K562 (cell line): ENCODE results near the gene NOSTRIN. TPM values are rescaled to one million over a fixed set of nuclear protein-coding genes. Genes with fewer than 3 reads are reported as not detected.

Experiments
- ATAC-seq: fragments of 200-7000 bp; cut with Tn5 transposase; 3 replicates; pipeline ENCODE4 v1.9.1; 2020; ENCODE audit warnings: moderate library complexity
- BruUV-seq: library from RNA; stranded (reverse); fragments of 400-500 nt; replicated peaks from 2 replicates; lab custom pipeline; 2021; lab: Mats Ljungman, UMichigan
- CTCF ChIA-PET: fragments of 300-600 bp; formaldehyde crosslinking; extraction: SDS; loops from one replicate; lab custom pipeline; 2021; ENCODE audit warnings: low intra/inter-chr PET ratio; lab: Yijun Ruan, JAX
- POLR2A ChIA-PET: fragments of 300-600, 350-650 bp; sonication (Branson Sonifier 250); formaldehyde crosslinking; extraction: SDS; loops from one replicate; lab custom pipeline; 2021; ENCODE audit warnings: antibody characterized with exemption, inconsistent platforms; lab: Yijun Ruan, JAX
- DNase-seq, 4 experiments: peaks; one replicate each; pipeline versions ENCODE4 v3.0.0 to v3.0.0-alpha.2; 2011 to 2018; ENCODE audit warnings: low spot score in 3 of 4, mixed read lengths in 3 of 4; ENCODE audit errors: extremely low read depth in 1 of 4
- FAIRE-seq: peaks from 2 replicates; lab custom pipeline; 2011; peaks lifted over from hg19 to GRCh38; lab: Jason Lieb, UNC
- H2AFZ ChIP-seq: 2 replicates; pipeline ENCODE4 v1.6.0; 2011; ENCODE audit warnings: low read depth, low read length, control low read depth, inconsistent platforms
- H3K27ac ChIP-seq: fragments of 200-600 bp; 3 replicates; pipeline ENCODE4 v1.8.0; 2011; ENCODE audit warnings: low read depth, mild to moderate bottlenecking, control low read depth, inconsistent platforms, low read length, moderate library complexity, mixed read lengths; ENCODE audit errors: extremely low read depth
- H3K27me3 ChIP-seq, 2 experiments: fragments of 300-600 bp in 1 of 2; 2 replicates in 1 of 2; 3 replicates in 1 of 2; pipeline versions ENCODE4 v1.6.0 to v1.8.0; 2011; ENCODE audit warnings: inconsistent platforms in 2 of 2, low read length in 2 of 2, mild to moderate bottlenecking in 1 of 2, mixed read lengths in 1 of 2, moderate library complexity in 1 of 2; ENCODE audit not compliant: control insufficient read depth in 2 of 2, insufficient read depth in 2 of 2
- H3K36me3 ChIP-seq: fragments of 300-600 bp; 3 replicates; pipeline ENCODE4 v1.8.0; 2011; ENCODE audit warnings: mild to moderate bottlenecking, low read length, inconsistent platforms; ENCODE audit not compliant: control insufficient read depth, insufficient read depth
- H3K4me1 ChIP-seq, 2 experiments: fragments of 200-600 bp in 1 of 2; replicated peaks in 1 of 2; 2 replicates in 1 of 2; 3 replicates in 1 of 2; pipeline versions ENCODE4 v1.5.1 to v1.8.0; 2011; ENCODE audit warnings: inconsistent platforms in 2 of 2, low read length in 2 of 2, mild to moderate bottlenecking in 1 of 2, mixed read lengths in 1 of 2, moderate library complexity in 1 of 2; ENCODE audit not compliant: control insufficient read depth in 2 of 2, insufficient read depth in 2 of 2
- H3K4me2 ChIP-seq: 2 replicates; pipeline ENCODE4 v1.6.1; 2011; ENCODE audit warnings: low read length, control low read depth, inconsistent platforms, mixed read lengths; ENCODE audit not compliant: insufficient read depth
- H3K4me3 ChIP-seq: fragments of 200-600 bp; sonication (generic), shearing (Covaris generic); 2 replicates; pipeline ENCODE4 v1.5.1; 2016; ENCODE audit warnings: control low read depth, inconsistent platforms
- H3K79me2 ChIP-seq: fragments of 200-600 bp; 3 replicates; pipeline ENCODE4 v1.8.0; 2011; ENCODE audit warnings: low read length, inconsistent platforms; ENCODE audit not compliant: control insufficient read depth, insufficient read depth
- H3K9ac ChIP-seq, 2 experiments: 2 replicates each; pipeline versions ENCODE4 v1.6.0 to v1.6.1; 2011; ENCODE audit warnings: low read depth in 2 of 2, low read length in 2 of 2, control low read depth in 1 of 2, inconsistent platforms in 1 of 2, mild to moderate bottlenecking in 1 of 2, mixed read lengths in 1 of 2; ENCODE audit not compliant: insufficient read depth in 1 of 2
- H3K9me1 ChIP-seq: one replicate; pipeline ENCODE4 v1.6.0; 2011; ENCODE audit warnings: inconsistent platforms, mild to moderate bottlenecking, low read length, moderate library complexity; ENCODE audit not compliant: control insufficient read depth, insufficient read depth
- H3K9me3 ChIP-seq: replicated peaks from 2 replicates; pipeline ENCODE4 v1.5.1; 2011; ENCODE audit warnings: low read depth, low read length, inconsistent platforms; ENCODE audit not compliant: control insufficient read depth, insufficient read depth
- H4K20me1 ChIP-seq: replicated peaks from 2 replicates; pipeline ENCODE4 v1.6.1; 2011; ENCODE audit warnings: low read length, inconsistent platforms, mixed read lengths; ENCODE audit not compliant: control insufficient read depth, insufficient read depth
- BCL6 ChIP-seq: fragments of 250-450 bp; sonication (Bioruptor Pico); IDR thresholded peaks from 2 replicates; pipeline ENCODE4 v1.4.0; 2020
- CREM ChIP-seq: IDR thresholded peaks from 2 replicates; pipeline ENCODE4 v1.6.1; 2014; ENCODE audit warnings: antibody characterized with exemption, low read depth
- HDAC8 ChIP-seq: fragments of 450-650 bp; IDR thresholded peaks from 2 replicates; pipeline ENCODE4 v1.6.1; 2016; ENCODE audit warnings: mild to moderate bottlenecking, missing genetic modification characterization, moderate library complexity, missing compliant biosample characterization
- KAT7 ChIP-seq: sonication (generic); formaldehyde crosslinking; IDR thresholded peaks from 2 replicates; pipeline ENCODE4 v1.8.0; 2022; ENCODE audit warnings: missing genetic modification reagents, mild to moderate bottlenecking, borderline replicate concordance
- NCOA4 ChIP-seq: fragments of 450-650 bp; IDR thresholded peaks from 2 replicates; pipeline ENCODE4 v1.6.1; 2018; ENCODE audit warnings: mild to moderate bottlenecking; ENCODE audit not compliant: partially characterized antibody
- NFRKB ChIP-seq: fragments of 450-650 bp; IDR thresholded peaks from 2 replicates; pipeline ENCODE4 v1.6.1; 2016; ENCODE audit warnings: low read depth
- WGBS: fragments of 100-300 bp; shearing (Covaris generic); methylation state at CpG from one replicate; pipeline ENCODE4 v1.1.6; 2016; ENCODE audit warnings: low coverage, mixed read lengths; ENCODE audit not compliant: insufficient coverage; ENCODE audit errors: missing lambda C conversion rate; 5-methylcytosine and 5-hydroxymethylcytosine counted together
- in situ Hi-C: fragments of 300-500 bp; cut with MboI; formaldehyde crosslinking; loops from 4 replicates; pipeline ENCODE4 v1.15.0; 2018; ENCODE audit warnings: inconsistent platforms, mixed read lengths
- intact Hi-C: fragments of 100-400 bp; cut with micrococcal nuclease; formaldehyde crosslinking; loops from 2 replicates; pipeline ENCODE4 v1.14.2; 2022
- polyA plus RNA-seq, 8 experiments: library from polyadenylated mRNA; depleted of rRNA in 4 of 8; stranded (reverse) in 5 of 8; unstranded in 3 of 8; fragments of >200 nt; fragmentation: Nextera tagmentation in 2 of 8; fragmentation: Illumina TruSeq in 1 of 8; extraction: Ambion mirVana in 2 of 8; extraction: Trizol in 1 of 8; gene quantifications; 2 replicates each; pipeline versions ENCODE4 v1.2.1 to v1.2.3, GENCODE V29; 2011 to 2014; ENCODE audit warnings: inconsistent platforms in 1 of 8, missing spikeins in 1 of 8
- total RNA-seq, 7 experiments: library from RNA; depleted of rRNA in 6 of 7; stranded (reverse); fragments of >200 nt in 6 of 7; fragmentation: Illumina TruSeq in 2 of 7; extraction: Trizol in 2 of 7; gene quantifications; 2 replicates each; pipeline versions ENCODE4 v1.2.1 to v1.2.3, GENCODE V29; 2011 to 2021; ENCODE audit warnings: low replicate concordance in 1 of 7
- TF ChIP-seq, protein P1 (sequence below): fragments of 450-650 bp; formaldehyde crosslinking; IDR thresholded peaks from 2 replicates; pipeline ENCODE4 v1.4.0; 2020; ENCODE audit warnings: mild to moderate bottlenecking, moderate library complexity
- TF ChIP-seq, protein P2 (sequence below), 2 experiments: fragments of 450-650 bp in 1 of 2; sonication (generic) in 1 of 2; formaldehyde crosslinking in 1 of 2; IDR thresholded peaks in 1 of 2; conservative IDR thresholded peaks in 1 of 2; 2 replicates each; pipeline versions ENCODE4 v1.6.1 to v1.8.1; 2016 to 2023; ENCODE audit warnings: mild to moderate bottlenecking in 2 of 2, moderate library complexity in 2 of 2, inconsistent platforms in 1 of 2, missing genetic modification reagents in 1 of 2

NOSTRIN gene
- total and polyA plus RNA-seq, 9 of the 15 experiments (the other 6 are each of a cell fraction or from before 2014, with no cell fraction given): 26.7 to 82.9 (median 56.3) TPM

DNA sequence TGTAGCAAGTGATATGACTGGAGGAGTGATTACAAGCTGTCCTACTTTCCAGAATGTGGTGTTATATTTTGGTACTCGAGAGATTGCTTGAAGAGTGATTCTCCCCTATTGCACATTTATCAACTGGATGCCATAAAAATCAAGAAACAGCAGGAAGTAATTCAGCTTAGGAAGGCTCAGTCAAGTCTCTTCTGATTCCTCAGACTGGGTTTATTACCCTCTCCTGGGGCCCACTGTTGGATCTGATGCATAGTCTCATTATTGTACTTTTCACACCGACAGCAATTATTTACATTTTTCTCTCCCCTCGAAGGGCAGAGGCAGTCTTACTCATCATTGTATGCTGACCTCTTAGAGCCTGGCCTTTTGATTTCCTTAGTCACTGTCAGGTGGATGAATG is 9.3 kb downstream of the NOSTRIN start (continued):
- TF ChIP-seq, protein P1, sequence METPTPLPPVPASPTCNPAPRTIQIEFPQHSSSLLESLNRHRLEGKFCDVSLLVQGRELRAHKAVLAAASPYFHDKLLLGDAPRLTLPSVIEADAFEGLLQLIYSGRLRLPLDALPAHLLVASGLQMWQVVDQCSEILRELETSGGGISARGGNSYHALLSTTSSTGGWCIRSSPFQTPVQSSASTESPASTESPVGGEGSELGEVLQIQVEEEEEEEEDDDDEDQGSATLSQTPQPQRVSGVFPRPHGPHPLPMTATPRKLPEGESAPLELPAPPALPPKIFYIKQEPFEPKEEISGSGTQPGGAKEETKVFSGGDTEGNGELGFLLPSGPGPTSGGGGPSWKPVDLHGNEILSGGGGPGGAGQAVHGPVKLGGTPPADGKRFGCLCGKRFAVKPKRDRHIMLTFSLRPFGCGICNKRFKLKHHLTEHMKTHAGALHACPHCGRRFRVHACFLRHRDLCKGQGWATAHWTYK (CRISPR knock-in tag): no peak
- TF ChIP-seq KAT7 (CRISPR knock-in tag) (no peak), NCOA4 (no peak), BCL6 (CRISPR knock-in tag) (no peak), NFRKB (no peak)

DNA sequence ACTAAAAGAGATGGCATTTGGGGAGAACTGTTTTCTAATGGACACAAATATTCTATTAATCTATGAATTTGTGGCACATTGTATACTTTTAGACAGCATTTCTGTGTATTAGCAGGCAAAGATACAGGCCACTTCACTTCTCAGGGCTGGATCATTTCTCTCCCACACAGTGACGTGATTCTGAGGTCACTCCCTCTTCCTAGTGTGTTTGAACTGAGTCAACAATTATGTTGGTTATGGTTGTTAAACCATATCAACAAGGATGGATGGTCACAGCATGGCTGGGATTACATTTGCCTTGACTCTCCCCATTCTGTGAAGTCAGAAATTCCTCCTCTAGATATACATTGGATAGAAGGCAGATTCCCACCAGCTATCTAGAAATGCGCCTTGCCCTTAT is 11.6 kb downstream of the NOSTRIN start:
- ATAC-seq: no peak
- CTCF ChIA-PET: no interaction called here

More for the DNA sequence above, 11.6 kb downstream of the NOSTRIN start:
- peaks cover 46% of the 10 kb centered on the region for H3K36me3 ChIP-seq
- POLR2A ChIA-PET: interaction anchor here (3.1 to 7.9 kb wide), 2 partner anchors 11 to 12 kb away, joined by 20 to 81 read pairs; partner anchors contain the start of gene NOSTRIN
- H3K9me3 ChIP-seq: no peaks in the 10 kb centered on the region
- no peaks in the 10 kb centered on the region for H3K27me3 ChIP-seq
- TF ChIP-seq, protein P2, sequence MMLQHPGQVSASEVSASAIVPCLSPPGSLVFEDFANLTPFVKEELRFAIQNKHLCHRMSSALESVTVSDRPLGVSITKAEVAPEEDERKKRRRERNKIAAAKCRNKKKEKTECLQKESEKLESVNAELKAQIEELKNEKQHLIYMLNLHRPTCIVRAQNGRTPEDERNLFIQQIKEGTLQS (IDR thresholded peaks at IDR 0.05): peak; percentile 7; the same call in 1 of the 2 replicates
- TF ChIP-seq, protein P2 (CRISPR knock-in tag; conservative IDR thresholded peaks at IDR 0.05): no peak
- TF ChIP-seq HDAC8 (tag): no peak
- peak; percentile 38; the same call in 1 of the 2 replicates for TF ChIP-seq CREM
- peaks cover 12% of the 10 kb centered on the region; the same call in 1 of the 3 replicates for H3K79me2 ChIP-seq
- H3K9me1 ChIP-seq: no peaks in the 10 kb centered on the region
- H3K4me3 ChIP-seq: no peak overlapping the region
- H3K27ac ChIP-seq: no peak overlapping the region
- no TSS peak for BruUV-seq
- H2AFZ ChIP-seq: no peak overlapping the region
- 86% methylated on average over 2 of the region's 2 CpGs for WGBS
- H3K9ac ChIP-seq: no peak overlapping the region
- H3K4me1 ChIP-seq: peaks cover 0 to 31% of the 10 kb centered on the region in 2 experiments; a peak in 4 of 5 replicates
- peak in 1 of 4 experiments; percentile 22 for DNase-seq
- in situ Hi-C loops (no loop called here), intact Hi-C loops (no loop called here)
- FAIRE-seq: no peak
- no peaks in the 10 kb centered on the region for H4K20me1 ChIP-seq
- no peak overlapping the region for H3K4me2 ChIP-seq
